GM10248 (cell line): ENCODE results near the gene DLX4.

Experiments used
- CTCF ChIA-PET: fragments of 300-600 bp; sonication (Branson Sonifier 250); formaldehyde crosslinking; extraction: SDS; loops from one replicate; lab custom pipeline; 2021; ENCODE audit warnings: antibody characterized with exemption; lab: Yijun Ruan, JAX
- POLR2A ChIA-PET: fragments of 350-650 bp; sonication (Branson Sonifier 250); formaldehyde crosslinking; extraction: SDS; loops from one replicate; lab custom pipeline; 2020; ENCODE audit warnings: antibody characterized with exemption; lab: Yijun Ruan, JAX
- DNase-seq: peaks from one replicate; pipeline ENCODE4 v3.0.0; 2012; ENCODE audit errors: extremely low spot score
- TF ChIP-seq, protein P1 (sequence below): IDR thresholded peaks from 2 replicates; pipeline ENCODE4 v1.5.1; 2012; ENCODE audit warnings: mild to moderate bottlenecking, low read depth; ENCODE audit errors: extremely low read depth, missing control alignments, control extremely low read depth

Gene DLX4

GRCh38 chr17:49932901-49933300, 36.1 kb upstream of the DLX4 start:
- ChIA-PET CTCF (interaction anchor here (4.0 kb wide), 1 partner anchor 19 kb away, joined by 19 read pairs; no protein-coding TSS in a partner anchor), POLR2A (no interaction called here)
- TF ChIP-seq, protein P1, sequence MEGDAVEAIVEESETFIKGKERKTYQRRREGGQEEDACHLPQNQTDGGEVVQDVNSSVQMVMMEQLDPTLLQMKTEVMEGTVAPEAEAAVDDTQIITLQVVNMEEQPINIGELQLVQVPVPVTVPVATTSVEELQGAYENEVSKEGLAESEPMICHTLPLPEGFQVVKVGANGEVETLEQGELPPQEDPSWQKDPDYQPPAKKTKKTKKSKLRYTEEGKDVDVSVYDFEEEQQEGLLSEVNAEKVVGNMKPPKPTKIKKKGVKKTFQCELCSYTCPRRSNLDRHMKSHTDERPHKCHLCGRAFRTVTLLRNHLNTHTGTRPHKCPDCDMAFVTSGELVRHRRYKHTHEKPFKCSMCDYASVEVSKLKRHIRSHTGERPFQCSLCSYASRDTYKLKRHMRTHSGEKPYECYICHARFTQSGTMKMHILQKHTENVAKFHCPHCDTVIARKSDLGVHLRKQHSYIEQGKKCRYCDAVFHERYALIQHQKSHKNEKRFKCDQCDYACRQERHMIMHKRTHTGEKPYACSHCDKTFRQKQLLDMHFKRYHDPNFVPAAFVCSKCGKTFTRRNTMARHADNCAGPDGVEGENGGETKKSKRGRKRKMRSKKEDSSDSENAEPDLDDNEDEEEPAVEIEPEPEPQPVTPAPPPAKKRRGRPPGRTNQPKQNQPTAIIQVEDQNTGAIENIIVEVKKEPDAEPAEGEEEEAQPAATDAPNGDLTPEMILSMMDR, result no peak

DNA sequence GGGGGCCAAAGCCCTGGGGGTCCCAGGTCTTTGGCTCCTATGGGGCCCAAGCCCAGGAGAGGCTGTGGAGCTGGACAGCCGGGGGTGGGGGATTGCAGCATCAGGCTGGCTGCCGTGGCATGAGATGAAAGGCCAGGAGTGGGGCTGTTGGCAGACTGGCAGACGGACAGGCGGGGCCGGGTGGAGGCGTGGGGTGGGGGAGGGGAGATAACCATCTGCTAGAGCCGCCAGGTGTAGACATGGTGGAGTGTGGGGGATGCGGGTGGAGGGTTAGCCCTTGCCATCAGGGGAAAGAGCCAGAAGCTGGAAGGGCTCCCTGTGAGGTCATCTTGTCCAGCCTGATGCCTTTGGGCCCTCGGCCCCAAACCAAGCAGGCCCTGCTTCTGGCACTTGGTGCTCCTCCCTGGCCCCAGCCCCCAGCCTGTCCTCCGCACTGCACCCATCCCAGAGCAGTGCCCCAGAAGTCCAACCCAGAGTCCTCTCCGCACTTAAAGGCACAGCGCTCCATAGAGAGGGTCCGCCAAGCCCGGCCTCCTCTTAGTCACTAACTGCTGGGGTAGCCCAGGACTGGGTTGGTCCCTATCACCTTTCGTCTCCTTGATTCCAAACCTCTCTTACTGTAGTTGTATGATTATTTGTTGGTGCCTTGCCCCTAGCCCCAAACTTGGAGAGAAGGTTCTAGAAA, 33.3 kb upstream of the DLX4 start:
- DNase-seq, result no peak
- POLR2A ChIA-PET, result no interaction called here
- TF ChIP-seq, protein P1, result no peak
- CTCF ChIA-PET, result interaction anchor here (4.0 kb wide), 1 partner anchor 16 kb away, joined by 19 read pairs; no protein-coding TSS in a partner anchor

More at GRCh38 chr17:49932901-49933300, 36.1 kb upstream of the DLX4 start:
- no peak for DNase-seq

- no peak for DNase-seq
- ChIA-PET POLR2A (no interaction called here), CTCF (no interaction called here)
- TF ChIP-seq, protein P1, result no peak
Observed at GRCh38 chr17:49936386-49936785, 32.6 kb upstream of the DLX4 start.

GRCh38 chr17:49939318-49939717, 29.7 kb upstream of the DLX4 start:
- TF ChIP-seq, protein P1, result no peak
- POLR2A ChIA-PET, result no interaction called here
- CTCF ChIA-PET, result interaction anchor here (1.0 to 2.1 kb wide), 5 partner anchors 12 to 155 kb away, joined by 3 to 7 read pairs (median 4); no protein-coding TSS in a partner anchor
- DNase-seq, result no peak

DNA sequence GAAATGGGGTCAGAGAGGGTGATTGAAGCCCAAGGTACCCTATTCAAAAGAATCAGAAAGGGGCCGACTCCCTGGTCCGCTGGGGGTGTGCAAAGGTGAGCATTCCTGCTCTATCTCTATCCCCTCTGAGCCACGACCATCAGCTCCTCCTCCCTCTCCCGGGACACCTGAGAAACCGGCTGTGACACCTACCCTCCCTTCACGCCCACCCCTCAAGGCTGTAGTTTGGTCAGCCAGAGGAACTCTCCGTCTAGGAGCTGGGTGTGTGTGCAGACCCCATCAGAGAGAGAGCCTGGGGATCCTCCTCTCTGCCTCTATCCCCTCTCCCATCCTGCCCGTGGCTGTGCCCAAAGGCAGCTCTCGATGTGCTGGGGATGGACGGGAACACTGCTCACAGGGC, 27.6 kb upstream of the DLX4 start:
- TF ChIP-seq, protein P1, result no peak
- DNase-seq, result no peak
- POLR2A ChIA-PET, result no interaction called here
- CTCF ChIA-PET, result interaction anchor here (1.0 to 2.6 kb wide), 4 partner anchors 11 to 65 kb away, joined by 3 to 19 read pairs (median 3); no protein-coding TSS in a partner anchor

GRCh38 chr17:49942947-49943346, 26.0 kb upstream of the DLX4 start:
- TF ChIP-seq, protein P1, result no peak
- no peak for DNase-seq
- CTCF ChIA-PET, result interaction anchor here (1.3 to 2.6 kb wide), 3 partner anchors 9 to 54 kb away, joined by 5 to 10 read pairs (median 9); no protein-coding TSS in a partner anchor
- POLR2A ChIA-PET, result no interaction called here
